Lower leg skin (tissue), 3 donors: ENCODE measurements around the gene ACY1.

Source experiments
- POLR2A ChIP-seq, 2 donors: fragments of 450-650 bp; IDR thresholded peaks; one replicate each; pipeline ENCODE4 v1.6.1; 2016 to 2017; ENCODE audit warnings: antibody characterized with exemption in 2 of 2, mild to moderate bottlenecking in 1 of 2, moderate library complexity in 1 of 2
- TF ChIP-seq, protein P1 (sequence below), 3 donors: fragments of 450-650 bp; IDR thresholded peaks; one replicate each; pipeline ENCODE4 v1.5.1; 2016; ENCODE audit warnings: antibody characterized with exemption in 3 of 3, mild to moderate bottlenecking in 3 of 3, moderate library complexity in 2 of 3

DNA sequence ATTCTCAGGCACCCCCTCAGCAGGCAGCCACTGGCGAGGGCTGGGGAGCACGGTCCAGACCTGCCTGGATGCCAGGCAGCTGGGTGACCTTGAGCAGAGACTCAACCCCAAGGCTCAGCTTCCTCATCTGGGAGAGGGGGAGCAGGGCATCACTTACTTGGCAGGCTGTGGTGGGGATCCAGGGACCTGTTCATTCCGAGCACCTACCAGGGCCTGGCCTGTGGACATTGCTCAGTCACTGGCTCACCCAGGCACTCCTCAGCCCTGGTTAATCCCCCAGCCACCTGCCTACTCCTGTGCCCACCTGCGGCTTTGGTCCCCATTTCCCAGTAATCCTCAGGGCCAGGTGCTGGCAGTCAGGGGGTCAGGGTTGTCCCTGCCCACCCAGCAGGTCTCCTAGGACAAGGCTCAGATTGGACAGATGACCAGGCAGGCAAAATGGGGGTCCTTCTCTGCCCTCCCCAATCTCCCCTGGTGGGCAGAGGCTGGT lies 21.6 kb downstream of the ACY1 start:
- TF ChIP-seq, protein P1, sequence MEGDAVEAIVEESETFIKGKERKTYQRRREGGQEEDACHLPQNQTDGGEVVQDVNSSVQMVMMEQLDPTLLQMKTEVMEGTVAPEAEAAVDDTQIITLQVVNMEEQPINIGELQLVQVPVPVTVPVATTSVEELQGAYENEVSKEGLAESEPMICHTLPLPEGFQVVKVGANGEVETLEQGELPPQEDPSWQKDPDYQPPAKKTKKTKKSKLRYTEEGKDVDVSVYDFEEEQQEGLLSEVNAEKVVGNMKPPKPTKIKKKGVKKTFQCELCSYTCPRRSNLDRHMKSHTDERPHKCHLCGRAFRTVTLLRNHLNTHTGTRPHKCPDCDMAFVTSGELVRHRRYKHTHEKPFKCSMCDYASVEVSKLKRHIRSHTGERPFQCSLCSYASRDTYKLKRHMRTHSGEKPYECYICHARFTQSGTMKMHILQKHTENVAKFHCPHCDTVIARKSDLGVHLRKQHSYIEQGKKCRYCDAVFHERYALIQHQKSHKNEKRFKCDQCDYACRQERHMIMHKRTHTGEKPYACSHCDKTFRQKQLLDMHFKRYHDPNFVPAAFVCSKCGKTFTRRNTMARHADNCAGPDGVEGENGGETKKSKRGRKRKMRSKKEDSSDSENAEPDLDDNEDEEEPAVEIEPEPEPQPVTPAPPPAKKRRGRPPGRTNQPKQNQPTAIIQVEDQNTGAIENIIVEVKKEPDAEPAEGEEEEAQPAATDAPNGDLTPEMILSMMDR (IDR thresholded peaks at IDR 0.05): no peak
- no peak for TF ChIP-seq POLR2A (IDR thresholded peaks at IDR 0.05)
